HG03039 (cell line): ENCODE measurements around the gene KLRB1.
"Not testable (repeated sequence)": the region's sequence is repeated elsewhere in the genome, so short reads cannot be mapped to it uniquely, and the experiment has no call there.

ENCODE experiments used
- ATAC-seq: cut with Tn5 transposase; IDR thresholded peaks from one replicate; pipeline ENCODE4 v1.9.1; 2021; ENCODE audit warnings: mild to moderate bottlenecking, moderate library complexity; ENCODE audit not compliant: unreplicated experiment

Gene KLRB1

GRCh38 chr12:9545489-9545888 is 62.2 kb downstream of the KLRB1 start:
- ATAC-seq = not testable (repeated sequence)
